Mesenchymal stem cell (in vitro differentiated cells and primary cell): ENCODE measurements around the gene GALNT2.
A peak's percentile ranks its signal among the peaks of the same experiment; 100 is the strongest.

Source experiments
- DNase-seq: peaks from one replicate; pipeline ENCODE4 v3.0.0-alpha.2; 2013
- H2AFZ ChIP-seq: one replicate; pipeline ENCODE4 v1.6.1; 2013; ENCODE audit warnings: low read depth, mild to moderate bottlenecking, control low read depth, inconsistent platforms, low read length, moderate library complexity
- H2AK5ac ChIP-seq: 2 replicates; pipeline ENCODE4 v1.6.1; 2013; ENCODE audit warnings: low read length, moderate library complexity, mild to moderate bottlenecking, inconsistent platforms; ENCODE audit not compliant: severe bottlenecking
- H2BK120ac ChIP-seq: one replicate; pipeline ENCODE4 v1.6.1; 2013; ENCODE audit warnings: low read depth, mild to moderate bottlenecking, inconsistent platforms, low read length, moderate library complexity
- H2BK12ac ChIP-seq, 2 experiments: one replicate each; pipeline ENCODE4 v1.6.1; 2013; ENCODE audit warnings: inconsistent platforms in 2 of 2, low read length in 2 of 2, mild to moderate bottlenecking in 2 of 2, moderate library complexity in 2 of 2, control low read depth in 1 of 2
- H2BK15ac ChIP-seq: one replicate; pipeline ENCODE4 v1.6.1; 2013; ENCODE audit warnings: mild to moderate bottlenecking, low read depth, inconsistent platforms; ENCODE audit not compliant: poor library complexity, severe bottlenecking
- H2BK5ac ChIP-seq: 2 replicates; pipeline ENCODE4 v1.6.1; 2013; ENCODE audit warnings: low read depth, mild to moderate bottlenecking, low read length, control low read depth, inconsistent platforms; ENCODE audit not compliant: poor library complexity, severe bottlenecking
- H3K14ac ChIP-seq, 2 experiments: one replicate each; pipeline ENCODE4 v1.6.1; 2013; ENCODE audit warnings: inconsistent platforms in 2 of 2, low read length in 2 of 2, control low read depth in 1 of 2, mild to moderate bottlenecking in 1 of 2, moderate library complexity in 1 of 2
- H3K18ac ChIP-seq, 2 experiments: one replicate each; pipeline ENCODE4 v1.6.1; 2013; ENCODE audit warnings: inconsistent platforms in 2 of 2, low read length in 2 of 2, control low read depth in 1 of 2, low read depth in 1 of 2, mild to moderate bottlenecking in 1 of 2
- H3K23ac ChIP-seq, 2 experiments: one replicate each; pipeline ENCODE4 v1.6.1; 2013; ENCODE audit warnings: inconsistent platforms in 2 of 2, low read length in 2 of 2, mild to moderate bottlenecking in 2 of 2, moderate library complexity in 2 of 2, control low read depth in 1 of 2
- H3K27ac ChIP-seq: 2 replicates; pipeline ENCODE4 v1.5.1; 2013; ENCODE audit warnings: mild to moderate bottlenecking, moderate library complexity, low read length, control low read depth, inconsistent platforms; ENCODE audit not compliant: poor library complexity, severe bottlenecking
- H3K27me3 ChIP-seq, 2 experiments: 2 replicates each; pipeline versions ENCODE4 v1.6.1 to v1.7.0; 2013; ENCODE audit warnings: low read length in 2 of 2, mild to moderate bottlenecking in 2 of 2, moderate library complexity in 2 of 2, control low read depth in 1 of 2, inconsistent platforms in 1 of 2; ENCODE audit not compliant: control insufficient read depth in 1 of 2, insufficient read depth in 1 of 2
- H3K36me3 ChIP-seq, 2 experiments: 2 replicates each; pipeline versions ENCODE4 v1.6.1 to v1.7.0; 2013; ENCODE audit warnings: low read length in 2 of 2, control low read depth in 1 of 2, inconsistent platforms in 1 of 2, low read depth in 1 of 2, mild to moderate bottlenecking in 1 of 2; ENCODE audit not compliant: insufficient read depth in 2 of 2, control insufficient read depth in 1 of 2
- H3K4ac ChIP-seq, 2 experiments: one replicate each; pipeline ENCODE4 v1.6.1; 2013; ENCODE audit warnings: inconsistent platforms in 2 of 2, low read length in 2 of 2, mild to moderate bottlenecking in 2 of 2, moderate library complexity in 2 of 2, control low read depth in 1 of 2, low read depth in 1 of 2
- H3K4me1 ChIP-seq: 2 replicates; pipeline ENCODE4 v1.6.1; 2013; ENCODE audit warnings: low read depth, low read length, control low read depth; ENCODE audit not compliant: control insufficient read depth, insufficient read depth
- H3K4me2 ChIP-seq: 2 replicates; pipeline ENCODE4 v1.6.1; 2013; ENCODE audit warnings: low read length, mild to moderate bottlenecking, inconsistent platforms; ENCODE audit not compliant: poor library complexity, severe bottlenecking
- H3K4me3 ChIP-seq, 2 experiments: 2 replicates each; pipeline versions ENCODE4 v1.5.1 to v1.7.0; 2013; ENCODE audit warnings: low read length in 2 of 2, mild to moderate bottlenecking in 2 of 2, control low read depth in 1 of 2, low read depth in 1 of 2; ENCODE audit not compliant: insufficient read depth in 1 of 2
- H3K79me1 ChIP-seq: replicated peaks from 2 replicates; pipeline ENCODE4 v1.6.1; 2013; ENCODE audit warnings: mild to moderate bottlenecking, control low read depth, low read length, inconsistent platforms; ENCODE audit not compliant: poor library complexity, severe bottlenecking
- H3K9ac ChIP-seq: 2 replicates; pipeline ENCODE4 v1.7.0; 2013; ENCODE audit warnings: mild to moderate bottlenecking, low read length, moderate library complexity
- H3K9me3 ChIP-seq: 2 replicates; pipeline ENCODE4 v1.7.0; 2013; ENCODE audit warnings: mild to moderate bottlenecking, low read length; ENCODE audit not compliant: control insufficient read depth
- H4K8ac ChIP-seq: one replicate; pipeline ENCODE4 v1.6.1; 2013; ENCODE audit warnings: inconsistent platforms, mild to moderate bottlenecking, low read length, moderate library complexity
- H4K91ac ChIP-seq: one replicate; pipeline ENCODE4 v1.6.1; 2013; ENCODE audit warnings: mild to moderate bottlenecking, low read length, inconsistent platforms
- WGBS: methylation state at CpG from one replicate; pipeline ENCODE4 v1.1.7; 2013; ENCODE audit warnings: mixed read lengths; 5-methylcytosine and 5-hydroxymethylcytosine counted together

The GALNT2 gene

DNA sequence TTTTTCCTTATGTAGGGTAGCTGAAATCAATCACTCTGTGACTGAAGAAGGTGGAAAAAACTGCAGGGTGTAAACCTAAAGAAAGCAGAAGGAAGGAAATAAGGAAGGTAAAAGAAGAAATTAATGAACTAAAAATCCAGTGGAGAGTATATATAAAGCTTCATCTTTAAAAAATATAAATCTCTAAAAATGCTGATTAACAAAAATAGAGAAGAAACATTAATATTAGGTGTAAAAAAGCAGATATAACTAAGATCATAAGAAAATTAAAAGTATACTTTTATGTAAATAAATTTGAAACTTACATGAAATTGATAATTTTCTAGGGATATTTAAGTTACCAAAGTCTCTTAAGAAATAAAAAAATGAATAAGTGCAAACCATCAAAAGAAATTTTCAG, 159.8 kb downstream of the GALNT2 start:
- Histone ChIP-seq H3K27me3 (no peaks in the 10 kb centered on the region), H4K91ac (no peak overlapping the region), H2AFZ (no peak overlapping the region), H2BK5ac (no peak overlapping the region), H2BK15ac (no peak overlapping the region), H3K9ac (no peak overlapping the region), H3K4ac (no peak overlapping the region), H3K4me2 (no peak overlapping the region), H3K79me1 (peaks cover 35% of the 10 kb centered on the region), H2AK5ac (no peak overlapping the region), H3K4me1 (peaks cover 3% of the 10 kb centered on the region), H3K9me3 (no peaks in the 10 kb centered on the region), H3K14ac (no peak overlapping the region), H3K4me3 (no peak overlapping the region), H3K27ac (no peak overlapping the region), H3K23ac (no peak overlapping the region), H2BK12ac (no peak overlapping the region), H4K8ac (no peak overlapping the region), H2BK120ac (no peak overlapping the region), H3K18ac (no peak overlapping the region), H3K36me3 (peaks cover 0 to 3% of the 10 kb centered on the region in 2 experiments)
- no peak for DNase-seq

DNA sequence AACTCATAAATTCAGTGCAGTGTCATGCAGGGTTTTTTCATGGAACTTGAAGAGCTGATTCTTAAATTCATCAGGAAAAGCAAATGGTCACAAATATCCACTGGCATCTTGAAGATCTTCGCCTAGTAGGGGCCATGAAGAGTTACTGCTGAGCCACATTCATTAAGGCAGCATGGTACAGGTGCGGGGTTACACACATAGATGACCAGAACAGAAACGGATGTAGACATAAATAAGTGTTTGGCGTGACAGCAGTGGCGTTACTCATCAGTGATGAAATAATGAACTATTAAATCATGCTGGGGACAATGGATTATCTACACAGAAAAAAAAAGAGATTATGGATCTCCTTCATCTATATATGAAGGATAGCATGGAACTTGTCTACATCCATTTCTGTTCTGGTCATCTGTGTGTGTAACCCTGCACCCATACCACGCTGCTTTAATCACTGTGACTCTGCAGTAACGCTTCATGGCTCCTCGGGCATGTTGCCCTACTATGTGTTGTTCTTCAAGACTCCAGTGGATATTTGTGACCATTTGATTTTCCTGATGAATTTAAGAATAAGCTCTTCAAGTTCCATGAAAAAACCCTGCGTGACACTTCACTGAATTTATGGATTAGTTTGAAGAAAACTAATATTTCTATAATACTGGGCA, 161.3 kb downstream of the GALNT2 start:
- Histone ChIP-seq H3K9ac (no peak overlapping the region), H4K8ac (no peak overlapping the region), H3K4ac (no peak overlapping the region)

DNA sequence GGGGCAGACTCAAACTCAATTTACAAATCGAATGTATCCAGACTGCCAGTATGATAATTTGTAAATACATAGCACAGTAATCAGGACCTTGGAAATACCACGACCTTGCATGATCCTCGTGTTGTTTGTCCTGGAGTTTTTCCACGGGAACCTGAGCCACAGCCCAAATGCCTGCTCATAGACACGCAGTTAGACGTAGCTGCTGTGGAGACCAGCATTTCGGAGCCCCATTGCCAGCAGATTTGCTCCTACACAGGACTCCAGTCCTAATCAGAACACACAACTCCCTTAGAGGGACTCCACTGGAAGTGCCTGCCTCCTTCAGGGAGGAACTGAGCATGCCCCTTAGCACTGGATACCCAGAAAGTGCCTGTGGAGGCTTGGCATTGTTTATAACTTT, 163.2 kb downstream of the GALNT2 start:
- 94% methylated on average over 7 of the region's 7 CpGs for WGBS
- H2BK12ac ChIP-seq = no peak overlapping the region
- no peak overlapping the region for H3K4me2 ChIP-seq
- peaks cover 38% of the 10 kb centered on the region for H3K79me1 ChIP-seq
- no peak overlapping the region for H2AFZ ChIP-seq
- no peak overlapping the region for H3K4ac ChIP-seq
- peaks cover 0 to 2% of the 10 kb centered on the region in 2 experiments for H3K36me3 ChIP-seq
- H2BK5ac ChIP-seq = no peak overlapping the region
- no peak overlapping the region for H3K23ac ChIP-seq
- H3K27me3 ChIP-seq = no peaks in the 10 kb centered on the region
- H3K14ac ChIP-seq = no peak overlapping the region
- no peak overlapping the region for H4K91ac ChIP-seq
- peak overlapping the region in 1 of 2 experiments; percentile 28 for H3K18ac ChIP-seq
- no peak overlapping the region for H3K4me3 ChIP-seq
- H3K9me3 ChIP-seq = no peaks in the 10 kb centered on the region
- H3K9ac ChIP-seq = peak overlapping the region; percentile 23
- DNase-seq = no peak
- H2BK15ac ChIP-seq = no peak overlapping the region
- no peak overlapping the region for H2BK120ac ChIP-seq
- H3K4me1 ChIP-seq = peaks cover 3% of the 10 kb centered on the region
- no peak overlapping the region for H3K27ac ChIP-seq
- H2AK5ac ChIP-seq = no peak overlapping the region
- H4K8ac ChIP-seq = no peak overlapping the region

More for the DNA sequence above, 161.3 kb downstream of the GALNT2 start:
- H3K36me3 ChIP-seq = peaks cover 0 to 3% of the 10 kb centered on the region in 2 experiments
- H2AFZ ChIP-seq = no peak overlapping the region
- peak overlapping the region in 1 of 2 experiments; percentile 83 for H3K14ac ChIP-seq
- no peak overlapping the region for H3K27ac ChIP-seq
- no peaks in the 10 kb centered on the region for H3K27me3 ChIP-seq
- no peaks in the 10 kb centered on the region for H3K9me3 ChIP-seq
- no peak overlapping the region for H2BK120ac ChIP-seq
- H4K91ac ChIP-seq = no peak overlapping the region
- no peak overlapping the region for H2AK5ac ChIP-seq
- WGBS = over 99% methylated on average over 8 of the region's 9 CpGs
- no peak for DNase-seq
- H3K23ac ChIP-seq = no peak overlapping the region
- H3K4me3 ChIP-seq = no peak overlapping the region
- H2BK5ac ChIP-seq = no peak overlapping the region
- H3K4me1 ChIP-seq = peaks cover 3% of the 10 kb centered on the region
- H2BK15ac ChIP-seq = no peak overlapping the region
- H3K79me1 ChIP-seq = peaks cover 35% of the 10 kb centered on the region
- no peak overlapping the region for H3K18ac ChIP-seq
- H2BK12ac ChIP-seq = no peak overlapping the region
- no peak overlapping the region for H3K4me2 ChIP-seq

DNA sequence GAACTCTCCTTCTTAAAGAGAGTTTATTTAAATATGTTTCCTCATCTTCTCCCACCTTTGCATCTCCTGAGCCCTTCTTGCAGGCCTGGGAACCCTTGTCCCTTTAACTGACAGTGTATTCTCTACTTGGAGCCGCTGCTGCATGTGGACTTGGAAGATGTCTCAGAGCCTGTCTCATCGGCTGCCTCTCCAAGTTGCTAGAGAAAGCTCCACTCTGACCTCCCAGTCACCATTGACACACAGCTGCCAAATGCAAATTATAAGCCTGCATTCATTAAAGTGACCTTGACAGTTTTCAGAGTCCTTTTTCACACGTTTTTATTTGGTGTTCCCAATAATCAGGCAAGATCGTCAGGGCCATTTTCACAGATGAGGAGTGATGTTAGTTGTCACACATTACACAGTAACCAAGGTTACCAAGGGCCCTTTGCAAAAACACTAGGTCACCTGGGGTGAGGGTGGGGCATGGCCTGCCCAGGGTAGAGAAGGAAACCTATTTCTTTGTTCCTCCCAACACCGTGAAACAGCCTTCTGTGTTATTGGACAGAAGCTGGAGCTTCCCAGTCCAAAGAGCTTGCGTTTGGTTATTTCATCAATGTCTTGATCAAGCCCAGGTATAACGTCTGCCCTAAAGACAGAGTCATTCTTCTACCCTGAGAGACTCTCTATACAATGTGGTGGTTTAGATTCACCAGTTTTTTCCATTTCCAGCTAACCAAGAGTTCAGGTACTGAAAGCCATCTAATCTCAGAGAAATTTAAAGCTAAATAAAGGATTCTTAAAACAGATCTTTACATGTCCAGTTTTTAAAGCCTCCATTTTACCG, 164.1 kb downstream of the GALNT2 start:
- Histone ChIP-seq H3K79me1 (peaks cover 40% of the 10 kb centered on the region), H2BK12ac (no peak overlapping the region), H4K8ac (no peak overlapping the region), H3K23ac (no peak overlapping the region), H4K91ac (no peak overlapping the region), H3K27ac (no peak overlapping the region), H3K14ac (no peak overlapping the region), H3K4me2 (no peak overlapping the region), H3K18ac (no peak overlapping the region), H3K36me3 (peaks cover 4 to 6% of the 10 kb centered on the region in 2 experiments), H3K4ac (no peak overlapping the region), H3K9me3 (no peaks in the 10 kb centered on the region), H2BK15ac (no peak overlapping the region), H3K4me1 (peaks cover 5% of the 10 kb centered on the region), H2AK5ac (peak overlapping the region; percentile 55), H3K9ac (peak overlapping the region; percentile 93), H3K27me3 (no peaks in the 10 kb centered on the region), H2BK5ac (no peak overlapping the region), H2AFZ (no peak overlapping the region), H2BK120ac (no peak overlapping the region), H3K4me3 (peak overlapping the region in 1 of 2 experiments; percentile 71)
- no peak for DNase-seq
- WGBS = 77% methylated on average over 7 of the region's 8 CpGs
